Measurements from ENCODE around the gene CDC14B.

Gene CDC14B

DNA sequence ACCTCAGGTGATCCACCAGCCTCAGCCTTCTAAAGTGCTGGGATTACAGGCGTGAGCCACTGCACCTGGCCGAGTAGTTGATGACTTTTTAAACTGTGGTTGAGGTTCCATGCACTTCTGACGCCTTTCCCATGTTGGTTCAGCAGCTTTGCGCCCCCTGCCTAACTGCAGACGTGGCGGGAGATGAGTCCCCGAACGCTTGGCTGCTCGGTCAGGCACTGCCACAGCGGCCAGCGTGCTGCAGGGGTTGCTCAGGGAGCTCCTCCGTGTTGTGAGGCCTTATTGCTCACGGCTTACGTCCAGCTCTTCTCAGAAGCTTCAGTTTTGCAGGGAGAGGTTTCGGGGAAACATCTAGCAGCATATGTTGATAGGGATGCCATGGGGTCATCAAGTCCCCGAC lies 134.4 kb downstream of the CDC14B start:
- H3K4me3 ChIP-seq (ENCODE audit: low read depth, low read length), result no peak overlapping the region
- TF ChIP-seq CTCF (IDR thresholded peaks at IDR 0.05; ENCODE audit: borderline replicate concordance, insufficient read depth, low read depth, low read length), result no peak

DNA sequence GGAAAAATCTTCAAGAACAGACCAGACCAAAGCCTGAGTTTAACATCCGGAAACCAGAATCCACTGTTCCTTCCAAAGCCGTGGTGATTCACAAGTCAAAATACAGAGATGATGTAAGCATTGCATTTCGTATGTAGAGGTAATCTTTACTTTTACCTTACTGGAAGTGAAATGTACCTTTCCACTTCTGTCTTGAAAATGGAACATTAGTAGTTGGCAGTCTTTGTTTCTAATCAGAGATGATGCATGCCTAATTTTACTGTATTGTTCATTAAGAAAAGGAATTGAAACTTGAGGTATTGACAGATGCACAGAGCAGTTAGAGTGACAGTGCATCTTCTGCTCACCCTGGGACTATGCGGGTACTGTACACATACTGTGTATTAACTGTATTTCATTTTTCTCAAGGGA lies 135.1 kb downstream of the CDC14B start:
- TF ChIP-seq CTCF (IDR thresholded peaks at IDR 0.05; ENCODE audit: borderline replicate concordance, insufficient read depth, low read depth, low read length), result no peak
- H3K4me3 ChIP-seq (ENCODE audit: low read depth, low read length), result no peak overlapping the region

DNA sequence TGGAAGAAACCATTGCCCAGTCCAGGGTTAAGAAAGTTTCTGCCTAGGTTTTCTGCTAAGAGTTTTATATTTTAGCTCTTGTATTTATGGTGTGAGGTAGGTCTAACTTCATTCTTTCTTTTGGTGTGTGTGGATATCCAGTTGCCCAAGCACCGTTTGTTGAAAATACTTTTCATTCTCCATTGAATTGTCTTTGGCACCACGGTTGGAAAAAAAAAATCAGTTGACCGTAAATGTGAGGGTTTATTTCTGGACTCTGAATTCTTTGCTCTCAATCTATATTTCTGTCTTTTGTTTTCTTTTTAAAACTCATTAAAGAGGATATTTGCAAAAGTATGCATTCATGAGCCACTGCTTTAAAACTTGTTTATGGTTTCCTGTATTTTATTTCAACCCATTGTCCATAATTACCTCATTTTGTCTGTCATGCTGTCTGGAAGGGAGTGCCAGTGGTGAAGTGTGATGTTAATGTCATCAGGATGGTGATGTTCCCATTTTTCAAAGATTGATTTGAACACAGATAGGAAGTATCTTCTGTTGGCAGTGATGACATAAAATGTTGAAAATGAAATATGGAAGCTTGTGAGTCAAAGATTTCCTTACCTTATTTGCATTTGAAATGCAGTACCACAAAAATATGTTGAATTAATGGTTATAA lies 135.8 kb downstream of the CDC14B start:
- no peak overlapping the region for H3K4me3 ChIP-seq (ENCODE audit: low read depth, low read length)

DNA sequence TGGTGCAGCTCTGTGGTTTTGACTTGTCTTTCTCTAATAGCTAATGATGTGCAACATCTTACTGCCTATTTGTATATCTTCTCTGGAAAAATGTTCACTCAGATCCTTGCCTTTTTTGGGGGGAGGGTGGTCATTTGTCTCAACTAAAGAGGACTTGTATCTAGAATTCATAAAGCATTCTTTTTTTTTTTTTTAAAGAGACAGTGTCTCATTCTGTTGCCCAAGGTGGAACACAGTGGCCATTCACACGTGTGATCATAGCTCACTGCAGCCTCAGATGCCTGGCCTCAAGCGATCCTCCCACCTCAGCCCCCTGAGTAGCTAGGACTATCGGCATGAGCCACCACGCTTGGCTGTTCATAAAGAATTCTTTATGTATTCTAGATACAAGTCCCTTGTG lies 136.4 kb downstream of the CDC14B start:
- no peak overlapping the region for H3K4me3 ChIP-seq (ENCODE audit: low read depth, low read length)
- TF ChIP-seq CTCF (IDR thresholded peaks at IDR 0.05; ENCODE audit: borderline replicate concordance, insufficient read depth, low read depth, low read length), result no peak

More for the DNA sequence above, 135.8 kb downstream of the CDC14B start:
- no peak for TF ChIP-seq CTCF (IDR thresholded peaks at IDR 0.05; ENCODE audit: borderline replicate concordance, insufficient read depth, low read depth, low read length)

GRCh38 chr9:96482476-96482875 lies 137.2 kb downstream of the CDC14B start:
- TF ChIP-seq CTCF (IDR thresholded peaks at IDR 0.05; ENCODE audit: borderline replicate concordance, insufficient read depth, low read depth, low read length), result no peak
- no peak overlapping the region for H3K4me3 ChIP-seq (ENCODE audit: low read depth, low read length)

DNA sequence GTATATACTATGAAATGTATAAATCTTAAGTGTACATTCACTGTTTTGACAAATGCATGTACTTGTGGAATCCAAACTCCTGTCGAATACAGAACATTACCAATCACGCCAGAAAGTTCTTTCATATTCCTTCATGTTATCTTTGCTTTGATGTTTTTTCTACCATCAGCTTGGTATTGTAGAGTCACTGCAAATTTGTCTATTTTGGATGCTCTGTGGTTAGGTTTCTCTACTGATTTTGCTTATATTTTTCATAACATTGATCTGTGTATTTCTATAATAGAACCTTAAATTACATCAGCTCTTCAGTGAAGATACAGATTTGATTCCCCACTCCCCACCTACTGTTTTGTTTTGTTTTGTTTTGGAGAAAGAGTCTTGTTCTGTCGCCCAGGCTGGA lies 138.9 kb downstream of the CDC14B start:
- no peak for TF ChIP-seq CTCF (IDR thresholded peaks at IDR 0.05; ENCODE audit: borderline replicate concordance, insufficient read depth, low read depth, low read length)
- no peak overlapping the region for H3K4me3 ChIP-seq (ENCODE audit: low read depth, low read length)

- no peak for TF ChIP-seq CTCF (IDR thresholded peaks at IDR 0.05; ENCODE audit: borderline replicate concordance, insufficient read depth, low read depth, low read length)
These were observed 140.7 kb downstream of the CDC14B start for GRCh38 chr9:96478829-96479371.

More at GRCh38 chr9:96478829-96479371, 140.7 kb downstream of the CDC14B start:
- no peak overlapping the region for H3K4me3 ChIP-seq (ENCODE audit: low read depth, low read length)
